HG02852 (cell line): Measurements from ENCODE around the gene UNC50.

Experiments
- ATAC-seq: cut with Tn5 transposase; IDR thresholded peaks from one replicate; pipeline ENCODE4 v1.9.1; 2021; ENCODE audit warnings: mild to moderate bottlenecking, moderate library complexity; ENCODE audit not compliant: unreplicated experiment

Gene UNC50

GRCh38 chr2:98663511-98664090 lies 55.2 kb downstream of the UNC50 start:
- no peak for ATAC-seq

GRCh38 chr2:98664323-98664722 lies 55.9 kb downstream of the UNC50 start:
- ATAC-seq = no peak

- ATAC-seq = no peak
Measured at GRCh38 chr2:98665677-98666076, 57.3 kb downstream of the UNC50 start.
